H1 (cell line): ENCODE measurements around the gene SLC12A6. TPM values are rescaled to one million over a fixed set of nuclear protein-coding genes. Genes with fewer than 3 reads are reported as not detected.

ENCODE experiments used
- ATF3 ChIP-seq: IDR thresholded peaks from 2 replicates; pipeline ENCODE4 v1.6.1; 2011; ENCODE audit warnings: low read depth, mild to moderate bottlenecking, low read length; ENCODE audit not compliant: insufficient read depth
- HDAC6 ChIP-seq: IDR thresholded peaks from one replicate; pipeline ENCODE4 v1.7.1; 2012; ENCODE audit warnings: low read depth, mild to moderate bottlenecking, inconsistent platforms, low read length, moderate library complexity
- JUND ChIP-seq: IDR thresholded peaks from 2 replicates; pipeline ENCODE4 v1.6.1; 2011; ENCODE audit warnings: mild to moderate bottlenecking, improper control_type of control experiment, low read length
- MAX ChIP-seq: IDR thresholded peaks from 2 replicates; pipeline ENCODE4 v1.6.1; 2012; ENCODE audit warnings: inconsistent platforms
- SP1 ChIP-seq: IDR thresholded peaks from 2 replicates; pipeline ENCODE4 v1.6.1; 2011; ENCODE audit warnings: low read depth, low read length
- TAF7 ChIP-seq: optimal IDR thresholded peaks from 2 replicates; pipeline ENCODE3; 2011; ENCODE audit warnings: low read depth, mild to moderate bottlenecking, inconsistent platforms, low read length, moderate library complexity, borderline replicate concordance
- polyA plus RNA-seq, 7 experiments: library from polyadenylated mRNA; depleted of rRNA in 3 of 7; stranded (reverse) in 5 of 7; unstranded in 2 of 7; fragments of >200 nt in 5 of 7; fragments of 200-250 nt in 2 of 7; gene quantifications; 1 replicate in 5 of 7; 2 replicates in 1 of 7; 4 replicates in 1 of 7; pipeline versions ENCODE4 v1.2.1 to v1.2.3, GENCODE V29; 2011 to 2013; ENCODE audit warnings: missing spikeins in 2 of 7, mixed read lengths in 2 of 7
- total RNA-seq: library from RNA; stranded (reverse); fragmentation: NEBNext Ultra II Directional; extraction: Animal tissue kit (Norgen Biotek cat#: 25700); gene quantifications from 2 replicates; pipeline ENCODE4 v1.2.1, GENCODE V29; 2021

SLC12A6 gene
- total and polyA plus RNA-seq, 2 of the 8 experiments (the other 6 are each of a cell fraction or from before 2014, with no cell fraction given) = 9.2 to 11.1 TPM

GRCh38 chr15:34330279-34330678, 7.3 kb downstream of the SLC12A6 start (continued):
- TF ChIP-seq HDAC6 (no peak), ATF3 (no peak), JUND (no peak), TAF7 (no peak), SP1 (no peak), MAX (no peak)
